K562 (cell line): ENCODE data around the gene HDAC9. TPM values are rescaled to one million over a fixed set of nuclear protein-coding genes. Genes with fewer than 3 reads are reported as not detected.

ENCODE experiments used
- ATAC-seq: fragments of 200-7000 bp; cut with Tn5 transposase; 3 replicates; pipeline ENCODE4 v1.9.1; 2020; ENCODE audit warnings: moderate library complexity
- BruUV-seq: library from RNA; stranded (reverse); fragments of 400-500 nt; replicated peaks from 2 replicates; lab custom pipeline; 2021; lab: Mats Ljungman, UMichigan
- CTCF ChIA-PET: fragments of 300-600 bp; formaldehyde crosslinking; extraction: SDS; loops from one replicate; lab custom pipeline; 2021; ENCODE audit warnings: low intra/inter-chr PET ratio; lab: Yijun Ruan, JAX
- POLR2A ChIA-PET: fragments of 300-600, 350-650 bp; sonication (Branson Sonifier 250); formaldehyde crosslinking; extraction: SDS; loops from one replicate; lab custom pipeline; 2021; ENCODE audit warnings: antibody characterized with exemption, inconsistent platforms; lab: Yijun Ruan, JAX
- DNase-seq, 4 experiments: peaks; one replicate each; pipeline versions ENCODE4 v3.0.0 to v3.0.0-alpha.2; 2011 to 2018; ENCODE audit warnings: low spot score in 3 of 4, mixed read lengths in 3 of 4; ENCODE audit errors: extremely low read depth in 1 of 4
- FAIRE-seq: peaks from 2 replicates; lab custom pipeline; 2011; peaks lifted over from hg19 to GRCh38; lab: Jason Lieb, UNC
- H2AFZ ChIP-seq: 2 replicates; pipeline ENCODE4 v1.6.0; 2011; ENCODE audit warnings: low read depth, low read length, control low read depth, inconsistent platforms
- H3K27ac ChIP-seq: fragments of 200-600 bp; 3 replicates; pipeline ENCODE4 v1.8.0; 2011; ENCODE audit warnings: low read depth, mild to moderate bottlenecking, control low read depth, inconsistent platforms, low read length, moderate library complexity, mixed read lengths; ENCODE audit errors: extremely low read depth
- H3K27me3 ChIP-seq, 2 experiments: fragments of 300-600 bp in 1 of 2; 2 replicates in 1 of 2; 3 replicates in 1 of 2; pipeline versions ENCODE4 v1.6.0 to v1.8.0; 2011; ENCODE audit warnings: inconsistent platforms in 2 of 2, low read length in 2 of 2, mild to moderate bottlenecking in 1 of 2, mixed read lengths in 1 of 2, moderate library complexity in 1 of 2; ENCODE audit not compliant: control insufficient read depth in 2 of 2, insufficient read depth in 2 of 2
- H3K36me3 ChIP-seq: fragments of 300-600 bp; 3 replicates; pipeline ENCODE4 v1.8.0; 2011; ENCODE audit warnings: mild to moderate bottlenecking, low read length, inconsistent platforms; ENCODE audit not compliant: control insufficient read depth, insufficient read depth
- H3K4me1 ChIP-seq, 2 experiments: fragments of 200-600 bp in 1 of 2; replicated peaks in 1 of 2; 2 replicates in 1 of 2; 3 replicates in 1 of 2; pipeline versions ENCODE4 v1.5.1 to v1.8.0; 2011; ENCODE audit warnings: inconsistent platforms in 2 of 2, low read length in 2 of 2, mild to moderate bottlenecking in 1 of 2, mixed read lengths in 1 of 2, moderate library complexity in 1 of 2; ENCODE audit not compliant: control insufficient read depth in 2 of 2, insufficient read depth in 2 of 2
- H3K4me2 ChIP-seq: 2 replicates; pipeline ENCODE4 v1.6.1; 2011; ENCODE audit warnings: low read length, control low read depth, inconsistent platforms, mixed read lengths; ENCODE audit not compliant: insufficient read depth
- H3K4me3 ChIP-seq: fragments of 200-600 bp; sonication (generic), shearing (Covaris generic); 2 replicates; pipeline ENCODE4 v1.5.1; 2016; ENCODE audit warnings: control low read depth, inconsistent platforms
- H3K79me2 ChIP-seq: fragments of 200-600 bp; 3 replicates; pipeline ENCODE4 v1.8.0; 2011; ENCODE audit warnings: low read length, inconsistent platforms; ENCODE audit not compliant: control insufficient read depth, insufficient read depth
- H3K9ac ChIP-seq, 2 experiments: 2 replicates each; pipeline versions ENCODE4 v1.6.0 to v1.6.1; 2011; ENCODE audit warnings: low read depth in 2 of 2, low read length in 2 of 2, control low read depth in 1 of 2, inconsistent platforms in 1 of 2, mild to moderate bottlenecking in 1 of 2, mixed read lengths in 1 of 2; ENCODE audit not compliant: insufficient read depth in 1 of 2
- H3K9me1 ChIP-seq: one replicate; pipeline ENCODE4 v1.6.0; 2011; ENCODE audit warnings: inconsistent platforms, mild to moderate bottlenecking, low read length, moderate library complexity; ENCODE audit not compliant: control insufficient read depth, insufficient read depth
- H3K9me3 ChIP-seq: replicated peaks from 2 replicates; pipeline ENCODE4 v1.5.1; 2011; ENCODE audit warnings: low read depth, low read length, inconsistent platforms; ENCODE audit not compliant: control insufficient read depth, insufficient read depth
- H4K20me1 ChIP-seq: replicated peaks from 2 replicates; pipeline ENCODE4 v1.6.1; 2011; ENCODE audit warnings: low read length, inconsistent platforms, mixed read lengths; ENCODE audit not compliant: control insufficient read depth, insufficient read depth
- DNMT1 ChIP-seq: fragments of 450-650 bp; IDR thresholded peaks from 2 replicates; pipeline ENCODE4 v1.6.1; 2016; ENCODE audit warnings: antibody characterized with exemption, mild to moderate bottlenecking
- FOS ChIP-seq: IDR thresholded peaks from 3 replicates; pipeline ENCODE4 v1.6.1; 2011; ENCODE audit not compliant: insufficient read length; ENCODE audit errors: extremely low read depth
- HMG20A ChIP-seq: fragments of 450-650 bp; formaldehyde crosslinking; conservative IDR thresholded peaks from 2 replicates; pipeline ENCODE4 v1.4.0; 2020; ENCODE audit warnings: mild to moderate bottlenecking, mixed read lengths
- MCM5 ChIP-seq: fragments of 450-650 bp; IDR thresholded peaks from 2 replicates; pipeline ENCODE4 v1.6.1; 2016; ENCODE audit warnings: low read depth
- RBM34 ChIP-seq: fragments of 200-400 bp; formaldehyde crosslinking; IDR thresholded peaks from 2 replicates; pipeline ENCODE4 v1.6.1; 2018; ENCODE audit warnings: low read length, borderline replicate concordance; ENCODE audit not compliant: insufficient read depth
- SMARCA5 ChIP-seq: fragments of 450-650 bp; IDR thresholded peaks from 2 replicates; pipeline ENCODE4 v1.6.1; 2016
- ZBTB49 ChIP-seq: sonication (generic); formaldehyde crosslinking; IDR thresholded peaks from 2 replicates; pipeline ENCODE4 v1.8.0; 2022; ENCODE audit warnings: missing genetic modification reagents, mild to moderate bottlenecking, borderline replicate concordance
- ZNF766 ChIP-seq: fragments of 200-800 bp; sonication (Bioruptor generic); conservative IDR thresholded peaks from 2 replicates; pipeline ENCODE4 v1.6.1; 2016; ENCODE audit warnings: missing genetic modification characterization, missing compliant biosample characterization
- WGBS: fragments of 100-300 bp; shearing (Covaris generic); methylation state at CpG from one replicate; pipeline ENCODE4 v1.1.6; 2016; ENCODE audit warnings: low coverage, mixed read lengths; ENCODE audit not compliant: insufficient coverage; ENCODE audit errors: missing lambda C conversion rate; 5-methylcytosine and 5-hydroxymethylcytosine counted together
- in situ Hi-C: fragments of 300-500 bp; cut with MboI; formaldehyde crosslinking; loops from 4 replicates; pipeline ENCODE4 v1.15.0; 2018; ENCODE audit warnings: inconsistent platforms, mixed read lengths
- intact Hi-C: fragments of 100-400 bp; cut with micrococcal nuclease; formaldehyde crosslinking; loops from 2 replicates; pipeline ENCODE4 v1.14.2; 2022
- polyA plus RNA-seq, 8 experiments: library from polyadenylated mRNA; depleted of rRNA in 4 of 8; stranded (reverse) in 5 of 8; unstranded in 3 of 8; fragments of >200 nt; fragmentation: Nextera tagmentation in 2 of 8; fragmentation: Illumina TruSeq in 1 of 8; extraction: Ambion mirVana in 2 of 8; extraction: Trizol in 1 of 8; gene quantifications; 2 replicates each; pipeline versions ENCODE4 v1.2.1 to v1.2.3, GENCODE V29; 2011 to 2014; ENCODE audit warnings: inconsistent platforms in 1 of 8, missing spikeins in 1 of 8
- total RNA-seq, 7 experiments: library from RNA; depleted of rRNA in 6 of 7; stranded (reverse); fragments of >200 nt in 6 of 7; fragmentation: Illumina TruSeq in 2 of 7; extraction: Trizol in 2 of 7; gene quantifications; 2 replicates each; pipeline versions ENCODE4 v1.2.1 to v1.2.3, GENCODE V29; 2011 to 2021; ENCODE audit warnings: low replicate concordance in 1 of 7

Gene HDAC9
- total and polyA plus RNA-seq, 9 of the 15 experiments (the other 6 are each of a cell fraction or from before 2014, with no cell fraction given) = 0.08 to 0.91 (median 0.33) TPM

GRCh38 chr7:19001854-19002253 is 506.3 kb downstream of the HDAC9 start:
- POLR2A ChIA-PET = no interaction called here
- FAIRE-seq (no peak), ATAC-seq (no peak)

DNA sequence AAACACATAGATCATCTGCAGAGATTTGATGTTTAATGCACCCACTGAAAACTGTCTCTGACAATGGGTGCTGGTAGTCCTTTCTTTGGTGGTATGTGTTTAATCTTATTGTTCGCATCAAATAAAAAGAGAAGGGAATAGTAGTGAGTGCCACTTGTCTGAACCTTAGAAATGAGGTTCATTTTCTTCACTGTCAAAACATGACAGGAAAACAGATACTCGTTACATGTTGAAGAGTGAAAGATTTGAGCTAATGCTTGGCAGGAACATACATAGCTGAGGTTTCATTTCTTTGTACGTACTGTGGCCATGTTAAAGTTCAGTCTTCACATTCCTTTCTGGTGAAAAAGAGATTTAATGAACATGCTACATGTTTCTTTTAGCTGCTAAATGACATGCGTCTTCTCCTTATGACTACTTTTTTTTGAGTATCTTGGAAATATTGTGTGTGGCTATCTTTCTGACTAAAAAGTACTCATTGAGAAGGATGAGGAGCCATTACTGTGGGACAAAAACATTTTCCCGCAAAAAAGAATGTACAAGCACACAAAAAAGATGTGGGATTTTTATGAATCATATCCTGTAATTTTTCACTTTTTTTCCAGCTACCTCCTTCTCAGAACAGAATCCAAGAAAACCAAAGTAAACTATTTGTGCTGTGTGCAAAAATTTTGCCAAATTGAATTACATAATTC is 513.8 kb downstream of the HDAC9 start:
- no peak for FAIRE-seq
- TF ChIP-seq HMG20A (CRISPR knock-in tag) = no peak
- no peak for TF ChIP-seq ZNF766
- no peak for TF ChIP-seq MCM5
- no peak for TF ChIP-seq ZBTB49 (CRISPR knock-in tag)
- no peak for TF ChIP-seq DNMT1
- no peak for TF ChIP-seq RBM34
- no peak for TF ChIP-seq SMARCA5
- H3K36me3 ChIP-seq = no peaks in the 10 kb centered on the region
- no peak overlapping the region for H3K4me2 ChIP-seq
- H2AFZ ChIP-seq = no peak overlapping the region
- H3K9me3 ChIP-seq = no peaks in the 10 kb centered on the region
- BruUV-seq = no TSS peak
- ChIA-PET CTCF (no interaction called here), POLR2A (no interaction called here)
- DNase-seq = no peak
- 3% methylated on average over 5 of the region's 5 CpGs for WGBS
- H4K20me1 ChIP-seq = no peaks in the 10 kb centered on the region
- no peak overlapping the region for H3K4me3 ChIP-seq
- in situ Hi-C loops = no loop called here
- H3K27ac ChIP-seq = no peak overlapping the region
- ATAC-seq = no peak
- intact Hi-C loops = no loop called here
- no peaks in the 10 kb centered on the region for H3K79me2 ChIP-seq
- H3K4me1 ChIP-seq = no peaks in the 10 kb centered on the region
- no peaks in the 10 kb centered on the region for H3K9me1 ChIP-seq
- H3K9ac ChIP-seq = no peak overlapping the region
- no peaks in the 10 kb centered on the region for H3K27me3 ChIP-seq

More at GRCh38 chr7:19001854-19002253, 506.3 kb downstream of the HDAC9 start:
- H3K4me3 ChIP-seq = no peak overlapping the region
- no TSS peak for BruUV-seq
- H3K79me2 ChIP-seq = no peaks in the 10 kb centered on the region
- no peaks in the 10 kb centered on the region for H3K27me3 ChIP-seq
- H3K27ac ChIP-seq = no peak overlapping the region
- H3K4me2 ChIP-seq = no peak overlapping the region
- no peaks in the 10 kb centered on the region for H3K4me1 ChIP-seq
- in situ Hi-C loops (no loop called here), intact Hi-C loops (no loop called here)
- no peaks in the 10 kb centered on the region for H3K36me3 ChIP-seq
- H2AFZ ChIP-seq = no peak overlapping the region
- no peak for DNase-seq
- 0% methylated on average over 1 of the region's 1 CpG for WGBS
- no peaks in the 10 kb centered on the region for H4K20me1 ChIP-seq
- TF ChIP-seq FOS = no peak
- no peaks in the 10 kb centered on the region for H3K9me1 ChIP-seq
- CTCF ChIA-PET = no interaction called here
- H3K9ac ChIP-seq = no peak overlapping the region
- no peaks in the 10 kb centered on the region for H3K9me3 ChIP-seq
